HepG2 (cell line): ENCODE measurements around the gene ZC3H15. TPM values are rescaled to one million over a fixed set of nuclear protein-coding genes. Genes with fewer than 3 reads are reported as not detected.

Source experiments
- polyA plus RNA-seq, 8 experiments: library from polyadenylated mRNA; depleted of rRNA in 3 of 8; stranded (reverse) in 7 of 8; unstranded in 1 of 8; fragments of >200 nt; fragmentation: Illumina TruSeq in 4 of 8; extraction: Trizol in 4 of 8; gene quantifications; 2 replicates each; pipeline versions ENCODE4 v1.2.1 to v1.2.3, GENCODE V29; 2011 to 2016; ENCODE audit warnings: low read depth in 4 of 8, missing spikeins in 1 of 8, mixed read lengths in 1 of 8; ENCODE audit not compliant: insufficient read depth in 1 of 8
- total RNA-seq, 5 experiments: library from RNA; depleted of rRNA; stranded (reverse); fragments of >200 nt; fragmentation: Illumina TruSeq; extraction: Trizol; gene quantifications; 2 replicates each; pipeline ENCODE4 v1.2.3, GENCODE V29; 2016; ENCODE audit warnings: low read depth in 1 of 5

The ZC3H15 gene
- total and polyA plus RNA-seq, 2 of the 13 experiments (the other 11 are each of a cell fraction or from before 2014, with no cell fraction given) = 84.6 to 168 TPM

Other genes starting within 250 kb of the ZC3H15 start
- 35.8 and 60.4 TPM in 2 replicates for gene ITGAV, start 103.8 kb downstream of the ZC3H15 start, total RNA-seq (2016; rRNA removed; fragmentation: Illumina TruSeq; extraction: Trizol)
- gene ITGAV, start 103.8 kb downstream of the ZC3H15 start, polyA plus RNA-seq (2011; rRNA removed) = 52.0 and 59.1 TPM in 2 replicates
- gene FAM171B, start 207.8 kb downstream of the ZC3H15 start, total RNA-seq (2016; rRNA removed; fragmentation: Illumina TruSeq; extraction: Trizol) = 0.11 and 0.13 TPM in 2 replicates
- gene FAM171B, start 207.8 kb downstream of the ZC3H15 start, polyA plus RNA-seq (2011; rRNA removed) = 0.01 TPM in 1 of 2 replicates, not detected in the other